IPS-20b (cell line): ENCODE data around the gene ZBP1.

ENCODE experiments used
- H3K27ac ChIP-seq: one replicate; pipeline ENCODE4 v1.5.1; 2013; ENCODE audit warnings: low read length
- H3K27me3 ChIP-seq: 2 replicates; pipeline ENCODE4 v1.6.1; 2013; ENCODE audit warnings: mild to moderate bottlenecking, low read length, inconsistent platforms; ENCODE audit not compliant: insufficient read depth
- H3K36me3 ChIP-seq: 2 replicates; pipeline ENCODE4 v1.6.1; 2013; ENCODE audit warnings: low read depth, mild to moderate bottlenecking, inconsistent platforms, low read length, moderate library complexity; ENCODE audit not compliant: insufficient read depth
- H3K4me1 ChIP-seq: 2 replicates; pipeline ENCODE4 v1.6.1; 2013; ENCODE audit warnings: mild to moderate bottlenecking, control low read depth, inconsistent platforms, low read length, moderate library complexity; ENCODE audit not compliant: insufficient read depth
- H3K4me3 ChIP-seq: 2 replicates; pipeline ENCODE4 v1.5.1; 2013; ENCODE audit warnings: mild to moderate bottlenecking, low read length, inconsistent platforms
- H3K9ac ChIP-seq: 2 replicates; pipeline ENCODE4 v1.6.1; 2013; ENCODE audit warnings: low read depth, mild to moderate bottlenecking, inconsistent platforms, low read length, moderate library complexity
- H3K9me3 ChIP-seq: 2 replicates; pipeline ENCODE4 v1.6.1; 2013; ENCODE audit warnings: mild to moderate bottlenecking, low read depth, low read length, inconsistent platforms; ENCODE audit not compliant: insufficient read depth

Gene ZBP1

DNA sequence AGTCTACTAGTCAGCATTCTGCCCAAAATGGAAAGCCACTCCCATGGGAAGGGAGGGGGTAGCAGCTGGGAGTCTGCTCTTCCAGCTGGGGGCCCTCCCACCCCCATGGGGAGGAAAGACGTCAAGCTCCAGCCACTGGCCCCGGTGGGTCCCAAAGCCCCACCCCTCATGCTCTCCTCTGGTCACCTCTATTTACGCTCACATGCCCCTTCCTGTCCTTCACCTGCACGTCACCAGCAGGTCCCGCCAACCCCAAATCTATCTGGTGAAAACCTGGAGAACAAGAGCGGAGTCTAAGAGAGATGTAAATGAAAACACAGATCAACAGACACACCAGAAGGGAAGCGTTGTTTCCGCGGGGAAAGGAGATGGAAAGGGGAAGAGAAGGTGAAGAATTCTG is 30.0 kb upstream of the ZBP1 start:
- H3K4me3 ChIP-seq, result no peak overlapping the region
- peaks cover 5% of the 10 kb centered on the region for H3K36me3 ChIP-seq
- no peak overlapping the region for H3K9ac ChIP-seq
- no peaks in the 10 kb centered on the region for H3K27me3 ChIP-seq
- peaks cover 4% of the 10 kb centered on the region; the same call in 1 of the 2 replicates for H3K9me3 ChIP-seq
- H3K27ac ChIP-seq, result no peak overlapping the region
- H3K4me1 ChIP-seq, result peaks cover 2% of the 10 kb centered on the region

DNA sequence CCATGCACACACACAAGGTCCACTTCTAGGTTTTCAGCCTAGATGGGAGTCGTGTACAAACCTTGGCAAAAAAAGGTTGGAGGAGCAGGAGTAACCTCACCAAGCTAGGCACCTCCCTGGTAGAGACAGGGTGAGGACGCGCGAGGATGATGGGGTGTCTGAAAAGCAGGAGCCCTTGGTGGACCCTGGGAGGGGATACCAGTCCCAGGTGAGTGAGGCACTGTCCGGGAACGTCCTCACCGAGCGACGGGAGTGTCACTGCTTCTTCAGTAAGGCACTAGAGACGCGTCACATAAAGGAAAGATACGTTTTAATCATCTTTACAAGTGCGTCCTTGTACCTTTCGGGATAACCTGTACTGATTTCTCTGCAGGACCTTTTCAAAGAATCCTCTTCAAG is 29.4 kb upstream of the ZBP1 start:
- Histone ChIP-seq H3K9me3 (peaks cover 4% of the 10 kb centered on the region; the same call in 1 of the 2 replicates), H3K4me1 (peaks cover 2% of the 10 kb centered on the region), H3K9ac (no peak overlapping the region), H3K27me3 (no peaks in the 10 kb centered on the region), H3K36me3 (peaks cover 5% of the 10 kb centered on the region), H3K27ac (no peak overlapping the region), H3K4me3 (no peak overlapping the region)

DNA sequence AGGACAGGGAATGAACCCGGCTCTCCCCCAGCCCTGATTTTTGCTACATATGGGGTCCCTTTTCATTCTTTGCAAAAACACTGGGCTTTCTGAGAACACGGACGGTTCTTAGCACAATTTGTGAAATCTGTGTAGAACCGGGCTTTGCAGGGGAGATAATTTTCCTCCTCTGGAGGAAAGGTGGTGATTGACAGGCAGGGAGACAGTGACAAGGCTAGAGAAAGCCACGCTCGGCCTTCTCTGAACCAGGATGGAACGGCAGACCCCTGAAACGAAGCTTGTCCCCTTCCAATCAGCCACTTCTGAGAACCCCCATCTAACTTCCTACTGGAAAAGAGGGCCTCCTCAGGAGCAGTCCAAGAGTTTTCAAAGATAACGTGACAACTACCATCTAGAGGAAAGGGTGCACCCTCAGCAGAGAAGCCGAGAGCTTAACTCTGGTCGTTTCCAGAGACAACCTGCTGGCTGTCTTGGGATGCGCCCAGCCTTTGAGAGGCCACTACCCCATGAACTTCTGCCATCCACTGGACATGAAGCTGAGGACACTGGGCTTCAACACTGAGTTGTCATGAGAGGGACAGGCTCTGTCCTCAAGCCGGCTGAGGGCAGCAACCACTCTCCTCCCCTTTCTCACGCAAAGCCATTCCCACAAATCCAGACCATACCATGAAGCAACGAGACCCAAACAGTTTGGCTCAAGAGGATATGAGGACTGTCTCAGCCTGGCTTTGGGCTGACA is 28.8 kb upstream of the ZBP1 start:
- Histone ChIP-seq H3K27ac (no peak overlapping the region), H3K9me3 (peaks cover 4% of the 10 kb centered on the region; the same call in 1 of the 2 replicates), H3K27me3 (no peaks in the 10 kb centered on the region), H3K36me3 (peaks cover 5% of the 10 kb centered on the region), H3K4me3 (no peak overlapping the region), H3K9ac (no peak overlapping the region), H3K4me1 (no peaks in the 10 kb centered on the region; the same call in 1 of the 2 replicates)

DNA sequence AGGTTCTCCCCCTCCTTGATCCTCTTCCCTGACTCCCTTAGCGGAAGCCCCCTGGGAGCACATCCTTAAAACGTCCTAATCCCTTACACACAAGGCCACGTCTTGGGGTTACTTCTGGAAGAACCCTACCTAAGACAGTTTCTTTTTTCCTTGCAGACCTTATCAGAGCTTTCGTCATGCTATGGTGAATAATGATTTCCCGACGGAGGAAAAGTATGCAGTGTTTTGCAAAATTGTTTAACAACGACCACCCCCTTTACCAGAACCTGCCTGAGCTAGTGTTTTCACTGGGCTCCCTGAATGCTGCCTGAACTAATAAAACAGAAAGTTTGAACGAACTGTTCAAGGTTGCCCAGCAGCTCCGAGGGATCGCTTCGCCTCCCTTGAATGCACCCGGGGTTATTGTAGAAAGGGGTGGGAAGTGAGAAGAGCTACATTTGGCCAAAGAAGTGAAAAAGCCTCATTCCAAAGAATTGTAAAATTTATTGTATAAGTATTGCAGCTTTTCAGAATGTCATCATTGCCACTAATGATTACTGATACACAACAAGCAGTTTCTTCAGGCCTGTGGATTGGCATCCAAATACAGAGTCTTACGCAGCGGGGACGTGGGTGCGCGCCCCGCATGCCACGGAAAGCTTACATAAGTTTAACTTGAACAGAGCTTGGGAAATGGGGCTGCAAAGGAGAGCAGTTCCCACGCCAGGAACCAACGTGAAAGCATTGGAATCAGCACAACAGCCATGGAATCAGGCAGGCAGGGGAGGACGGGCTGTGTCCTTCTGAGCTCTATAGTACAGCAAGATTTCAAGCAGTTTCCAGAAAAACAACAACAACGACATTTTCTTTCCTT is 27.9 kb upstream of the ZBP1 start:
- Histone ChIP-seq H3K4me1 (no peaks in the 10 kb centered on the region), H3K9ac (no peak overlapping the region), H3K36me3 (peaks cover 5% of the 10 kb centered on the region), H3K27me3 (no peaks in the 10 kb centered on the region), H3K27ac (no peak overlapping the region), H3K4me3 (no peak overlapping the region), H3K9me3 (peaks cover 4% of the 10 kb centered on the region; the same call in 1 of the 2 replicates)

DNA sequence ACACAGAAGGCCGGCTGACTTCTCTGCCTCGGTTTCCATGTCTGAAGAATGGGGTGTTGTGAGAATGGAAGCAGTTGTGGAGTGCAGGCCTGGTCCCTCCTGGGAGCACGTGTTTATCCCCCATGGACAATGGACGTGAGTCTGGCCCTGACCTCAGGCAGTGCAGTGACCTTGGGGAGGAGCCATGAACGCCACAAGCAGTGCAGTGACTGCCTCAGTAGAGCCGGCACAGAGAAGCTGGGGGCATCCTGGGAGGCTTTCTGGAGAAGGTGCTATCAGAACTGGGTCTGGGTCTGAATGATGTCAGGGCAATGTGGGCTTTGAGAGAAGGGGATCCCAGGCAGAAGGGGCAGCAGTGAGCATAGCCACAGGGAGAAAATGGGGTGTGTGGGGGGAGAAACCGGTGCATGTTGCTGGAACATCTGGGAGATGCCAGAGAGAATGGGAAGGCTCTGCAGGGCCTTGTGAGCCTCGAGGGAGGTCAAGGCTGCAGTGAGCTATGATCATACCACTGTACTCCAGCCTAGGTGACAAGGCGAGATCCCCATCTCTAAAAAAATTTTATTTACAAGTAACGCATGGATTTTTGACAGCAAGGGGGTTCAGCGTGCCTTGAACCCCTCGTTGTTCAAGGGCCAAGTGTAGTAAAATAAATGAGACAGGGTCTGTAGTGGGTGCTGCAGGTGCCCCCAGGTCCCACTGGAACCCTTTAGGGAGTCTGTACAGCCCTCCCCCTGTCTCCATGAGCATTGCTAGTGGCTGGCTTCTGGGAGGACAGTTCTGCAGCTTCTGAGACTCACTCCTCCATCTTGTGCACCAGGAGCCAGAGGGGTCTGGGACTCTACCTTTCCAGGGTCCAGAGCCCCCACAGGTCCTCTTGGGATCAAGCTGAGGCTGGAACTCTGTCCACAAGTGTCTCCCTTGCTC is 27.0 kb upstream of the ZBP1 start:
- Histone ChIP-seq H3K9me3 (peaks cover 4% of the 10 kb centered on the region; the same call in 1 of the 2 replicates), H3K4me3 (no peak overlapping the region), H3K36me3 (peaks cover 5% of the 10 kb centered on the region), H3K27ac (no peak overlapping the region), H3K9ac (no peak overlapping the region), H3K27me3 (no peaks in the 10 kb centered on the region), H3K4me1 (no peaks in the 10 kb centered on the region)

DNA sequence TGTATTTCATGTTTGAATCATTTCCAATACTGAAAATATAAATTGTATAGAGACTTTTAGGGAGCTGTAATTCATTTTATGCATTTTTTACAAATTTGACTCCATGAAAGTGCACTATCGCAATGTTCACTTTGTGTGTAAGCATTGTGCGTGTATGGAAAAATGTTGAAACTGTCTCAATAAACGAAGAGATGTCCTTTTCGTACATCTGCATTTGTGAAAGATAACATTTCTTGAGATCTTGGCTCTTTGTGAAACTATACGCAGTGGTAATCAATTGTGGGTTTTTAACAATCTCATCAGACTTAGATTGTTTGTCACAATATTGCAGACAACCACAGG is 18.6 kb upstream of the ZBP1 start:
- no peaks in the 10 kb centered on the region for H3K27me3 ChIP-seq
- H3K36me3 ChIP-seq, result no peaks in the 10 kb centered on the region
- no peaks in the 10 kb centered on the region for H3K4me1 ChIP-seq
- H3K9ac ChIP-seq, result no peak overlapping the region
- no peak overlapping the region for H3K27ac ChIP-seq
- H3K4me3 ChIP-seq, result no peak overlapping the region
- H3K9me3 ChIP-seq, result no peaks in the 10 kb centered on the region; the same call in 1 of the 2 replicates

DNA sequence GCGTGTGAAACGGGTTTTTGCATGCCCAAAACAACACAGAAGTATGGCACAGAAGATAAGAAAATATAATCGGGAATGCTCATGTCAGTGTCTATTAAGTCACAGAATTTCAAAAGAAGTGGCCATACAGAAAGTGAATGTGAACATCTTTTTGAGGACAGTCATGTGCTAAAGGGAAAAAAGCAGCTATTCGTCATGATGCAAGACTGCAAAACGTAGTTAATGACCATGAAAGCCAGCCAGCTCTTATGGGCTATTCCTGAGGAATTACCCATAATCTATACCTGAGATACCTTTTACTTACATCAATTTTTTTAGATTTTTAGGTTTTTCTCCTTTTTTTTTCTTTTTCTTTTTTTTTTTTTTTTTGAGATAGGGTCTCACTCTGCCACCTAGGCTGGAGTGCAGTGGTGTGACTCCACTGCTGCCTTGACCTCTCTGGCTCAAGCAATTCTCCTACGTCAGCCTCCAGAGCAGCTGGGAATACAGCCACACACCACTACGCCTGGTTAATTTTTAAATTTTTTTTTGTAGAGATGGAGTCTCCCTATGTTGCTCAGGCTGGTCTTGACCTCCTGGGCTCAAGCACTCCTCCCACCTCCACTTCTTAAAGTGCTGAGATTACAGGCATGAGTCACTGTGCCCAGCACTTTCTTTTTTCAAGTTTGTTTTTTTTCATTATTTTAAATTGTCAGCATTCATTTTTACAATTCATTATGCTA is 18.1 kb upstream of the ZBP1 start:
- Histone ChIP-seq H3K4me3 (no peak overlapping the region), H3K9ac (no peak overlapping the region), H3K4me1 (no peaks in the 10 kb centered on the region), H3K27me3 (no peaks in the 10 kb centered on the region), H3K9me3 (no peaks in the 10 kb centered on the region; the same call in 1 of the 2 replicates), H3K36me3 (no peaks in the 10 kb centered on the region), H3K27ac (no peak overlapping the region)

DNA sequence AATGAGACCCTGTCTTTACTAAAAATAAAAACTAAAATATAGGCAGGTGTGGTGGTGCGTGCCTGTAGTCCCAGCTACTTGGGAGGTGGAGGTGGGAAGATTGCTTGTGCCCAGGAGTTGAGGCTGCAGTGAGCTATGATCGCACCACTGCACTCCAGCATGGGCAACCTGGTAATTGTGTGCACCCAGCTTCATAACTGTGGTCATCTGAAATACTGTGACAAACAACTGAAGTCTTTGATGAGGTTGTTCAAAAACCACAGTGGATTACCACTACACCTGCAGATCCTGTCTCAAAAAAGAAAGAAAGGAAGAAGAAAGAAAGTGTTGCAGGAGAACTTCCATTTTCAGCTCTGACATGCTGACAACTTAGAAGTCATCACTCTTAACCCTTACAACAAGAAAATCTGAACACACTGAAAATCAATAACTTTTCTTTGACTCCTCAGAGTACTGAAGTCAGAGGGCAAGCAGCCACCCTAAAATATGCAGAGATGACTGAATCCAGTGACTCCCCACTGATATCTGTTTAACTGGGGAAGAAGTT is 13.8 kb upstream of the ZBP1 start:
- no peaks in the 10 kb centered on the region for H3K4me1 ChIP-seq
- H3K9me3 ChIP-seq, result no peaks in the 10 kb centered on the region; the same call in 1 of the 2 replicates

DNA sequence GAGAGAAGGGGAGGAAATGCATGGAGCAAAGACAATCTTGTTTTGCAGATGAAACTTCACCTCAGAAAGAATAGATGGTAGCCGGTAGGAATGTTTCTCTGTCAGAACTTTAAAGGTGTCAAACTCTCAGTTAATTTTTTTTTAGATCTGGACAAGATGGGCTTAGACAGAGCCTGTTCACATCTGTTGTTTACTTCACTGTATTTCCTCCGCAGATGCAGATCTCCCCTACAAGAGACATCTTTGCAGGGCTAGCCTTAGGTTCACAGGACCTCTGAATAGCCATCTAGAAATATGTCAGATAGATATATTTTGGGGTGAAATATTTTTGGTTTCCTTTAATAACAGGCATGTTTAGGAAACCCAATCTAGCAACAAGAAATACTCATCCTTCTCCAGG is 12.1 kb upstream of the ZBP1 start:
- H3K9ac ChIP-seq, result no peak overlapping the region
- no peak overlapping the region for H3K27ac ChIP-seq
- no peaks in the 10 kb centered on the region; the same call in 1 of the 2 replicates for H3K9me3 ChIP-seq
- H3K4me1 ChIP-seq, result no peaks in the 10 kb centered on the region
- no peaks in the 10 kb centered on the region for H3K36me3 ChIP-seq
- H3K4me3 ChIP-seq, result no peak overlapping the region
- H3K27me3 ChIP-seq, result no peaks in the 10 kb centered on the region

More for the DNA sequence above, 13.8 kb upstream of the ZBP1 start:
- Histone ChIP-seq H3K4me3 (no peak overlapping the region), H3K9ac (no peak overlapping the region), H3K27ac (no peak overlapping the region), H3K27me3 (no peaks in the 10 kb centered on the region), H3K36me3 (no peaks in the 10 kb centered on the region)

DNA sequence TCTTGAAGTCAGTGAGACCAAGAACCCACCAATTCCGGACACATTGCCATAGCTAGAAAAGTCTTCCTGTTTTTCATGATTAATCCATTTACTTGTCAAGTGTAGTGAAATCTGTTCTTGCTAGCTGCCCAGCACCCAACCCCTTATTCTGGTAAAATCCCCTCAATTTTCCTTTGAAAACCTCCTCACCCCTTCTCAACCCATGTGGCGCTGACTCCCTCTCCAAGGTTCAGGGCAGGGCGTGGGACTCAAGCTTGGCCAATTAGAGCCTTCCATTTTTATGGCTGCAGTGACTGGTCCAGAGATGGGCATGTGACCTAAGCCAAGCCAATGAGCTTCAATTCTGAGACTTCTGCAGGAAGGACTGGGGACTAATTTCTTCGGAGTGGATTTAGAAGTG is 9.8 kb upstream of the ZBP1 start:
- H3K36me3 ChIP-seq, result no peaks in the 10 kb centered on the region
- no peaks in the 10 kb centered on the region for H3K4me1 ChIP-seq
- no peak overlapping the region for H3K4me3 ChIP-seq
- H3K9me3 ChIP-seq, result no peaks in the 10 kb centered on the region; the same call in 1 of the 2 replicates
- no peak overlapping the region for H3K27ac ChIP-seq
- no peaks in the 10 kb centered on the region for H3K27me3 ChIP-seq
- H3K9ac ChIP-seq, result no peak overlapping the region
